GM12892 (cell line): ENCODE data around the gene CDS2.

Experiments used
- POLR2A ChIP-seq: IDR thresholded peaks from 2 replicates; pipeline ENCODE4 v1.6.1; 2011; ENCODE audit warnings: low read depth, low read length, control low read depth
- TAF1 ChIP-seq: IDR thresholded peaks from 2 replicates; pipeline ENCODE4 v1.6.1; 2011; ENCODE audit warnings: low read depth, mild to moderate bottlenecking, control low read depth, low read length, borderline replicate concordance

- TF ChIP-seq POLR2A (no peak), TAF1 (no peak)
These were observed 45.0 kb downstream of the CDS2 start for GRCh38 chr20:5171790-5172164.
